A549 (cell line): ENCODE measurements around the gene PTPRF. TPM values are rescaled to one million over a fixed set of nuclear protein-coding genes. Genes with fewer than 3 reads are reported as not detected.
"Not testable (repeated sequence)": the region's sequence is repeated elsewhere in the genome, so short reads cannot be mapped to it uniquely, and the experiment has no call there.

Experiments
- ATAC-seq, 2 experiments: fragments of 200-7000 bp in 1 of 2; fragments of >200 bp in 1 of 2; cut with Nextera tagmentation in 1 of 2; cut with Tn5 transposase in 1 of 2; 3 replicates each; pipeline versions ENCODE4 v1.8.0 to v1.9.1; 2018 to 2020; ENCODE audit warnings: mild to moderate bottlenecking in 1 of 2, moderate library complexity in 1 of 2
- CTCF ChIA-PET: fragments of 300-600 bp; sonication (Branson Sonifier 250); formaldehyde crosslinking; extraction: SDS; loops from one replicate; lab custom pipeline; 2021; ENCODE audit warnings: antibody characterized with exemption, inconsistent platforms; lab: Yijun Ruan, JAX
- POLR2A ChIA-PET: fragments of 350-600 bp; formaldehyde crosslinking; extraction: SDS; loops from one replicate; lab custom pipeline; 2021; ENCODE audit warnings: antibody characterized with exemption, inconsistent platforms; lab: Yijun Ruan, JAX
- DNase-seq, 2 experiments: peaks; one replicate each; pipeline versions ENCODE4 v3.0.0 to v3.0.0-alpha.2; 2011 to 2016; ENCODE audit warnings: low read depth in 1 of 2, low spot score in 1 of 2
- FAIRE-seq: peaks from 2 replicates; lab custom pipeline; 2011; peaks lifted over from hg19 to GRCh38; lab: Jason Lieb, UNC
- H3K27ac ChIP-seq, 2 experiments: fragments of >200 bp; sonication (Bioruptor Twin); formaldehyde crosslinking; 3 replicates each; pipeline ENCODE4 v1.5.1; 2016 to 2017
- H3K4me1 ChIP-seq: fragments of >200 bp; sonication (Bioruptor Twin); formaldehyde crosslinking; 3 replicates; pipeline ENCODE4 v1.6.1; 2016
- H3K4me2 ChIP-seq: fragments of >200 bp; sonication (Bioruptor Twin); formaldehyde crosslinking; 3 replicates; pipeline ENCODE4 v1.6.1; 2016
- H3K4me3 ChIP-seq: fragments of >200 bp; sonication (Bioruptor Twin); formaldehyde crosslinking; 3 replicates; pipeline ENCODE4 v1.5.1; 2016
- H3K9me3 ChIP-seq: fragments of >200 bp; sonication (Bioruptor Twin); formaldehyde crosslinking; 3 replicates; pipeline ENCODE4 v1.6.1; 2016
- CBX8 ChIP-seq: fragments of 200-600 bp; sonication (generic); IDR thresholded peaks from 2 replicates; pipeline ENCODE4 v1.6.1; 2016
- CEBPB ChIP-seq, 2 experiments: fragments of >200 bp in 1 of 2; sonication (Bioruptor Twin) in 1 of 2; formaldehyde crosslinking in 1 of 2; IDR thresholded peaks; 2 replicates each; pipeline ENCODE4 v1.6.1; 2012 to 2016
- CHD4 ChIP-seq: fragments of 200-600 bp; sonication (generic); IDR thresholded peaks from 2 replicates; pipeline ENCODE4 v1.6.1; 2016; ENCODE audit warnings: antibody characterized with exemption, mild to moderate bottlenecking, borderline replicate concordance
- EHF ChIP-seq: fragments of 250-450 bp; sonication (Bioruptor Pico); IDR thresholded peaks from 2 replicates; pipeline ENCODE4 v1.5.0; 2020; ENCODE audit warnings: mild to moderate bottlenecking
- EP300 ChIP-seq, 2 experiments: fragments of >200 bp; sonication (Bioruptor Twin); formaldehyde crosslinking; IDR thresholded peaks; 2 replicates in 1 of 2; 3 replicates in 1 of 2; pipeline ENCODE4 v1.6.1; 2016 to 2017
- ESRRA ChIP-seq: fragments of 150-350 bp; IDR thresholded peaks from 2 replicates; pipeline ENCODE4 v1.6.1; 2014; ENCODE audit warnings: mild to moderate bottlenecking, low read length, borderline replicate concordance
- GATA3 ChIP-seq: IDR thresholded peaks from 2 replicates; pipeline ENCODE4 v1.6.1; 2012; ENCODE audit warnings: borderline replicate concordance
- HEYL ChIP-seq: fragments of 250-450 bp; sonication (Bioruptor Pico); IDR thresholded peaks from 2 replicates; pipeline ENCODE4 v1.8.0; 2021; ENCODE audit warnings: mild to moderate bottlenecking, moderate library complexity
- HOXB13 ChIP-seq: fragments of 250-450 bp; sonication (Bioruptor Pico); IDR thresholded peaks from 2 replicates; pipeline ENCODE4 v1.5.0; 2020; ENCODE audit warnings: low read depth, mild to moderate bottlenecking, moderate library complexity
- JUN ChIP-seq, 2 experiments: fragments of >200 bp; sonication (Bioruptor Twin); formaldehyde crosslinking; IDR thresholded peaks; 2 replicates in 1 of 2; 3 replicates in 1 of 2; pipeline ENCODE4 v1.6.1; 2016 to 2017
- KDM5A ChIP-seq: fragments of 200-600 bp; sonication (generic); IDR thresholded peaks from 2 replicates; pipeline ENCODE4 v1.6.1; 2016; ENCODE audit warnings: antibody characterized with exemption, mild to moderate bottlenecking
- MAX ChIP-seq: IDR thresholded peaks from 2 replicates; pipeline ENCODE4 v1.6.1; 2012
- NFE2L2 ChIP-seq: fragments of 150-350 bp; conservative IDR thresholded peaks from 2 replicates; pipeline ENCODE4 v1.6.1; 2014; ENCODE audit warnings: low read length
- NR3C1 ChIP-seq: fragments of >200 bp; sonication (Bioruptor Twin); formaldehyde crosslinking; IDR thresholded peaks from 3 replicates; pipeline ENCODE4 v1.6.1; 2017
- RARB ChIP-seq: fragments of 250-450 bp; sonication (Bioruptor Pico); IDR thresholded peaks from 2 replicates; pipeline ENCODE4 v1.8.0; 2021; ENCODE audit warnings: mild to moderate bottlenecking, moderate library complexity
- RFX5 ChIP-seq: fragments of 450-650 bp; IDR thresholded peaks from 2 replicates; pipeline ENCODE4 v1.7.1; 2014; ENCODE audit warnings: antibody characterized with exemption, mild to moderate bottlenecking, moderate library complexity
- SMC3 ChIP-seq: fragments of >200 bp; sonication (Bioruptor Twin); formaldehyde crosslinking; IDR thresholded peaks from 3 replicates; pipeline ENCODE4 v1.6.1; 2018; ENCODE audit warnings: inconsistent platforms
- TFCP2L1 ChIP-seq: fragments of 250-450 bp; sonication (Bioruptor Pico); IDR thresholded peaks from 2 replicates; pipeline ENCODE4 v1.5.0; 2021; ENCODE audit warnings: mild to moderate bottlenecking
- ZC3H11A ChIP-seq: fragments of 450-650 bp; IDR thresholded peaks from 2 replicates; pipeline ENCODE4 v1.6.1; 2014; ENCODE audit warnings: antibody characterized with exemption, mild to moderate bottlenecking
- ZNF302 ChIP-seq: fragments of 250-450 bp; sonication (Bioruptor Pico); IDR thresholded peaks from 2 replicates; pipeline ENCODE4 v1.9.0; 2021; ENCODE audit warnings: inconsistent platforms, mild to moderate bottlenecking, moderate library complexity
- WGBS: methylation state at CpG from one replicate; pipeline ENCODE4 v1.1.6; 2017; ENCODE audit errors: missing lambda C conversion rate; 5-methylcytosine and 5-hydroxymethylcytosine counted together
- polyA plus RNA-seq, 4 experiments: library from polyadenylated mRNA; depleted of rRNA in 3 of 4; stranded (reverse); fragments of >200 nt; fragmentation: RNase III in 1 of 4; extraction: RNeasy Plus Mini Kit Qiagen cat#74134 plus additional on column Dnase treatment in 1 of 4; gene quantifications; 2 replicates in 3 of 4; 3 replicates in 1 of 4; pipeline ENCODE4 v1.2.3, GENCODE V29; 2011 to 2017
- TF ChIP-seq, protein P1 (sequence below): fragments of 250-450 bp; sonication (Bioruptor Pico); IDR thresholded peaks from 2 replicates; pipeline ENCODE4 v1.5.0; 2021; ENCODE audit warnings: mild to moderate bottlenecking, moderate library complexity, borderline replicate concordance
- TF ChIP-seq, protein P2 (sequence below): fragments of 250-450 bp; sonication (Bioruptor Pico); IDR thresholded peaks from 2 replicates; pipeline ENCODE4 v1.5.0; 2020; ENCODE audit warnings: low read depth, mild to moderate bottlenecking, moderate library complexity
- TF ChIP-seq, protein P3 (sequence below): IDR thresholded peaks from 2 replicates; pipeline ENCODE4 v1.6.1; 2012

Gene PTPRF
- polyA plus RNA-seq, 2 of the 4 experiments (the other 2 are of a cell fraction): 68.5 to 96.5 TPM

DNA sequence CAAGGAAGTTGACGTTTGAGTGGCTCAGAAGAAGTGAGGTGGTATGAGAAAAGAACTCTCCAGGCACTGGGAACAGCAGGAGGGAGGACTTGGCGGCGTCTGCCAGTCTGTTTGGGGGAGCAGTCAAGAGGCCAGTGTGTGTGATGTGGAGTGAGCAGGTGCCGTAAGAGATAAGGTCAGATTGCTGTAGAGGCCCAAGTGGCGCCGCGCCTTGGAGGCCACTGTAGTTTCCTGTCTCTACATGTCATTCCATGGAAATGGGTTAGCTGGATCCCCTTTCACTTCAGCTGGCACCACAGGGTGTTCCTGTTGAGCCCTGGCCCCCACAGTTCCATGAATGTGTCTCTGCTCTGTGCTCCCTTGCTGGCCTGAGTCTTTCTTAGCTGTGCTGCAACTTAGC is 35.5 kb upstream of the PTPRF start:
- POLR2A ChIA-PET: no interaction called here
- CTCF ChIA-PET: no interaction called here
- ATAC-seq: no peak
- Histone ChIP-seq H3K9me3 (peaks cover 12% of the 10 kb centered on the region; the same call in 2 of the 3 replicates), H3K4me1 (peaks cover 6% of the 10 kb centered on the region; the same call in 1 of the 3 replicates), H3K4me2 (no peak overlapping the region), H3K4me3 (no peak overlapping the region), H3K27ac (no peak overlapping the region)
- DNase-seq: no peak
- TF ChIP-seq KDM5A (no peak), NFE2L2 (no peak), MAX (no peak), ZNF302 (no peak), ZC3H11A (no peak), RFX5 (no peak), SMC3 (no peak), CHD4 (no peak), NR3C1 (no peak), ESRRA (no peak), JUN (IDR thresholded peaks at IDR 0.05) (no peak)
- TF ChIP-seq, protein P1, sequence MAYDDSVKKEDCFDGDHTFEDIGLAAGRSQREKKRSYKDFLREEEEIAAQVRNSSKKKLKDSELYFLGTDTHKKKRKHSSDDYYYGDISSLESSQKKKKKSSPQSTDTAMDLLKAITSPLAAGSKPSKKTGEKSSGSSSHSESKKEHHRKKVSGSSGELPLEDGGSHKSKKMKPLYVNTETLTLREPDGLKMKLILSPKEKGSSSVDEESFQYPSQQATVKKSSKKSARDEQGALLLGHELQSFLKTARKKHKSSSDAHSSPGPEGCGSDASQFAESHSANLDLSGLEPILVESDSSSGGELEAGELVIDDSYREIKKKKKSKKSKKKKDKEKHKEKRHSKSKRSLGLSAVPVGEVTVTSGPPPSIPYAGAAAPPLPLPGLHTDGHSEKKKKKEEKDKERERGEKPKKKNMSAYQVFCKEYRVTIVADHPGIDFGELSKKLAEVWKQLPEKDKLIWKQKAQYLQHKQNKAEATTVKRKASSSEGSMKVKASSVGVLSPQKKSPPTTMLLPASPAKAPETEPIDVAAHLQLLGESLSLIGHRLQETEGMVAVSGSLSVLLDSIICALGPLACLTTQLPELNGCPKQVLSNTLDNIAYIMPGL (CRISPR knock-in tag): no peak
- no peak for FAIRE-seq
- WGBS: 94% methylated on average over 7 of the region's 7 CpGs

DNA sequence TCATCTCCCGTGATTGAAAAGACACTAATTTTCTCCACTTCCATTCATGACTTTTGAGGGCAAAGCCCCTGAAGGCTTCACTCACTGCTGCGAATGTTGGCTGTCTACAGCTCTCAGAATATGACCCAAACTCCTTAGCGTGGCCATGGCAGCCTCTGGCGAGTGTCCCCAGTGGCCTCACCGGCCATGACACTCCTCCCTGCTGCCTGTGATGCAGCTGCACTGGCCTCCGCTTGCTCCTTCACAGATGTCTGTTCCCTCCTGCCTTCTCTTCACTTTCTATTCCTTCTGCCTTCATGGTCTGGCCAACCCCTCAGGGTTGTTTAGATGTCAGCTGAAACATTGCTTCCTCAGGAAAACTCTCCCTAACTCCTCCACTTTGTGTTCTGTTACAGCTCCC is 30.8 kb upstream of the PTPRF start:
- H3K9me3 ChIP-seq: no peaks in the 10 kb centered on the region
- CTCF ChIA-PET: no interaction called here
- DNase-seq (no peak), ATAC-seq (peak; percentile 62)
- POLR2A ChIA-PET: no interaction called here
- no peaks in the 10 kb centered on the region for H3K4me1 ChIP-seq
- no peak overlapping the region for H3K4me2 ChIP-seq
- no peak for TF ChIP-seq GATA3
- TF ChIP-seq RARB (CRISPR knock-in tag): no peak
- TF ChIP-seq CEBPB (IDR thresholded peaks at IDR 0.05): no peak
- no peak for TF ChIP-seq HOXB13 (CRISPR knock-in tag)
- no peak for TF ChIP-seq HEYL (CRISPR knock-in tag)
- TF ChIP-seq TFCP2L1 (CRISPR knock-in tag): no peak
- TF ChIP-seq EP300 (IDR thresholded peaks at IDR 0.05): no peak
- TF ChIP-seq, protein P2, sequence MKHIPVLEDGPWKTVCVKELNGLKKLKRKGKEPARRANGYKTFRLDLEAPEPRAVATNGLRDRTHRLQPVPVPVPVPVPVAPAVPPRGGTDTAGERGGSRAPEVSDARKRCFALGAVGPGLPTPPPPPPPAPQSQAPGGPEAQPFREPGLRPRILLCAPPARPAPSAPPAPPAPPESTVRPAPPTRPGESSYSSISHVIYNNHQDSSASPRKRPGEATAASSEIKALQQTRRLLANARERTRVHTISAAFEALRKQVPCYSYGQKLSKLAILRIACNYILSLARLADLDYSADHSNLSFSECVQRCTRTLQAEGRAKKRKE (CRISPR knock-in tag): no peak
- TF ChIP-seq EHF: no peak
- TF ChIP-seq, protein P3, sequence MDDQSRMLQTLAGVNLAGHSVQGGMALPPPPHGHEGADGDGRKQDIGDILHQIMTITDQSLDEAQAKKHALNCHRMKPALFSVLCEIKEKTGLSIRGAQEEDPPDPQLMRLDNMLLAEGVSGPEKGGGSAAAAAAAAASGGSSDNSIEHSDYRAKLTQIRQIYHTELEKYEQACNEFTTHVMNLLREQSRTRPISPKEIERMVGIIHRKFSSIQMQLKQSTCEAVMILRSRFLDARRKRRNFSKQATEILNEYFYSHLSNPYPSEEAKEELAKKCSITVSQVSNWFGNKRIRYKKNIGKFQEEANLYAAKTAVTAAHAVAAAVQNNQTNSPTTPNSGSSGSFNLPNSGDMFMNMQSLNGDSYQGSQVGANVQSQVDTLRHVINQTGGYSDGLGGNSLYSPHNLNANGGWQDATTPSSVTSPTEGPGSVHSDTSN: no peak
- no peak for TF ChIP-seq CBX8
- TF ChIP-seq, all 56 proteins: peak for 0
- Histone ChIP-seq H3K4me3 (no peak overlapping the region), H3K27ac (no peak overlapping the region)
- 79% methylated on average over 6 of the region's 6 CpGs for WGBS
- no peak for FAIRE-seq

DNA sequence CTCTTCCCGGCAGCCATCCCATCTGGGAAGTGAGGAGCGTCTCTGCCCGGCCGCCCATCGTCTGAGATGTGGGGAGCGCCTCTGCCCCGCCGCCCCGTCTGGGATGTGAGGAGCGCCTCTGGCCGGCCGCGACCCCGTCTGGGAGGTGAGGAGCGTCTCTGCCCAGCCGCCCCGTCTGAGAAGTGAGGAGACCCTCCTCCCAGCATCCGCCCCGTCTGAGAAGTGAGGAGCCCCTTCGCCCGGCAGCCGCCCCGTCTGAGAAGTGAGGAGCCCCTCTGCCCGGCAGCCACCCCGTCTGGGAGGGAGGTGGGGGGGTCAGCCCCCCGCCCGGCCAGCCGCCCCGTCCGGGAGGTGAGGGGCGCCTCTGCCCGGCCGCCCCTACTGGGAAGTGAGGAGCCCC is 28.9 kb upstream of the PTPRF start:
- CTCF ChIA-PET, H3K4me3 ChIP-seq, H3K27ac ChIP-seq, H3K9me3 ChIP-seq, ATAC-seq, H3K4me2 ChIP-seq, FAIRE-seq, DNase-seq, POLR2A ChIA-PET: not testable (repeated sequence)
- no CpG with 5 or more reads among the region's 33 CpGs for WGBS
- H3K4me1 ChIP-seq: peaks cover 11% of the 10 kb centered on the region; the same call in 2 of the 3 replicates
